Measurements from ENCODE around the gene GYPE. TPM values are rescaled to one million over a fixed set of nuclear protein-coding genes. Genes with fewer than 3 reads are reported as not detected.

GYPE gene
- total RNA-seq (2022; extraction: Qiagen RNA extraction; ENCODE audit: low read depth): not detected in 5 replicates

GRCh38 chr4:143905440-143905839, at the start of gene GYPE:
GYPE (minus strand) TSS chr4:143905559; CDS start chr4:143905507, 52 bp downstream.

Other genes starting within 250 kb of the GYPE start
- gene FREM3, start 204.9 kb downstream of the GYPE start, total RNA-seq (2022; extraction: Qiagen RNA extraction; ENCODE audit: low read depth): not detected in 5 replicates
- not detected in 5 replicates for gene GYPB, start 113.8 kb upstream of the GYPE start, total RNA-seq (2022; extraction: Qiagen RNA extraction; ENCODE audit: low read depth)
- gene GYPA, start 235.2 kb upstream of the GYPE start, total RNA-seq (2022; extraction: Qiagen RNA extraction; ENCODE audit: low read depth): not detected in 5 replicates